GM21619 (cell line): ENCODE measurements around the gene TOM1L2.
"Not testable (repeated sequence)": the region's sequence is repeated elsewhere in the genome, so short reads cannot be mapped to it uniquely, and the experiment has no call there.

Source experiments
- ATAC-seq: cut with Tn5 transposase; IDR thresholded peaks from one replicate; pipeline ENCODE4 v1.9.1; 2021; ENCODE audit not compliant: unreplicated experiment

Gene TOM1L2

DNA sequence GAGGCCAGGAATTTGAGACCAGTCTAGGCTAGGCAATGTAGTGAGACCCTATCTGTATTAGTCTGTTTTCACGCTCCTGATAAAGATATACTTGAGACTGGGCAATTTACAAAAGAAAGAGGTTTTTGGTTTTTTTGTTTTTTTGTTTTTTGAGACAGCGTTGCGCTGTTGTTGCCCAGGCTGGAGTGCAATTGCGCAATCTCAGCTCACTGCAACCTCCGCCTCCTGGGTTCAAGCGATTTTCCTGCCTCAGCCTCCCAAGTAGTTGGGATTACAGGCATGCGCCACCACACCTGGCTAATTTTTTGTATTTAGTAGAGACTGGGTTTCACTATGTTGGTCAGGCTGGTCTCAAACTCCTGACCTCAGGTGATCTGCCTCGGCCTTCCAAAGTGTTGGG, 23.7 kb upstream of the TOM1L2 start:
- ATAC-seq = not testable (repeated sequence)

DNA sequence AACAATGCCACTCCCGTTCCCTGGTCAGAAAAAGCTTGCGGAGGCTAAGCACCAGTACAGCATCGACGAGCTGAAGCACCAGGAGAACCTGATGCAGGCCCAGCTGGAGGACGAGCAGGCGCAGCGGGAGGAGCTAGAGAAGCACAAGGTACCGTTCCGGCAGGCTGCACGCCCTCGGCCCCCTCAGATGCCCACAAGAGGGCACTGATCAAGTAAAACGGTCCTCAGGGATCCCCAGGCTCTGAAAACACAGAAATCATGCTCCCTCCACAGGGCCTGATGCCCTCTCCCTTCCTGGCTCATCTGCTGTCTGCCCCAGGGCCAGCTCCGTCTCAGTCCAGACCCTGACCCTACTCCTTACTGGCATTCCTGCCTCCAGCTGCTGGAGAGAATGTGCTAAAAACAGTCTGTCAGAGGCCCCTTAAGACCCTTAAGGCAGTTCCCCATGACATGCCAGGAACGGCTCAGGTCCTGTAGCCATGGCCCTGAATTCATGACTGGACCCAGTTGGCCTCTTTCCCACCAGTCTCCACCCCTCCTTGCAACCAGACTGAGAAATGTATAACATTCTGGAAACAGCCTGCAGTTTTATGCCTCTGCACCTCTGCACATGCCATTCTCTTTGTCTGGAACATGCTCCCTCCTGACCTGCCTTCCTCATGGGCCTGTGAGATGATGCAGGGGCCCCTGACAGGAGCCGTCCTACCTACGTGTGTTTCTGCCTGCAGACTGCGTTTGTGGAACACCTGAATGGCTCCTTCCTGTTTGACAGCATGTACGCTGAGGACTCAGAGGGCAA, 22.3 kb upstream of the TOM1L2 start:
- no peak for ATAC-seq

DNA sequence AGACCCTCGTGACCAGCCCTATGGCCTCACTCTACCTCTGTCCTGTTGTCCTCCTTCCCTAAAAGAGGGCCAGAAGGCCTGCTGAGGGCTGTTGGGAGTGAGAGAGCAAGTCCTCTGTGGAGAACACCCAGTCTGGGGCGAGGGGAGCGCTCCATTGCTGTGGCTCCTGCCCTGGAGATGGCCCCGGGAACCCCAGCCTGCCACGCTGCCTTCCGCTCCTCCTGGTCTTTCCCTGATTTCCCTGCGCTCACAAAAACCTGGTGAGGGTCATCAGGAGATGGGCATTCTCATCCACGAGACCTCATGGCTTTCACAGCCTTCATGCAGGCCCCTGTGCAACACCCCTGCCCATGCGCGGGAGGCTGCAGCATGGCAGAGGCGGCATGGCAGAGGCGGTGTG, 21.7 kb upstream of the TOM1L2 start:
- no peak for ATAC-seq

DNA sequence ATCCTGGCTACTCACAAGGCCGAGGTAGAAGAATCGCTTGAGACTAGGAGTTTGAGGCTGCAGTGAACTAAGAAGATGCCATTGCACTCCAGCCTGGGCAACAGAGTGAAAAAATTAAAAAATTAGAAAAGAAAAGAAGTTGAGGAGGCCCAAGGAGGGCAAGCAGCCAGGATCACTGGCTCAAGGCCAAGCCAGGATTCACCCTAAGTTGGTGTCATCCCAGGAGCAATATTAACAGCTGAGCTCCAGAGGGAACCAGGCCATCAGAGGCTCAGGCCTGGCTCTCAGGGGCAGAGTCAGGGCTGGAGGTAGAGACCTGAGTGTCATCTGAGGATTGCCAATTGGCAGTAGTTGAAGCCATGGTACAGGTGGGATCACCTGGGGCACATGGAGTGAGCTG, 21.2 kb upstream of the TOM1L2 start:
- no peak for ATAC-seq

DNA sequence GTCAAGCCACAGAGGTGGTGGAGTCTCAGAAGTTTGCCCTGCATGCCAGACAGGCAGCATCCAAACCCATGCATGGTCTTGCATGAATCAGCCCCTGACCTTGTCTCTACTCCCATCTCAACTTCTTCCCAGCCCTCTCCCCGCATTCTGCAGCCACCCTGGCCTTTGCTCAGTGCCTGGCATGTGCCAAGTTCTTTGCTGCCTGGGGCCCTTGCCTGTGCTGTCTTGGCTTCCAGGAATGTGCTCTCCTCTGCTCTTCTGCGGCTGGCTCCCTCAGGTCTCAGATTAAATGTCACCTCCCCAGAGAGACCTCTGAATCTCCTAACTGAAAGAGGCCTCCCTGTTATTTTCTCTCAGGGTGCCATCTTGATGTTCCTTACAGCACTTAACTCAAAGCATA, 18.1 kb upstream of the TOM1L2 start:
- no peak for ATAC-seq

DNA sequence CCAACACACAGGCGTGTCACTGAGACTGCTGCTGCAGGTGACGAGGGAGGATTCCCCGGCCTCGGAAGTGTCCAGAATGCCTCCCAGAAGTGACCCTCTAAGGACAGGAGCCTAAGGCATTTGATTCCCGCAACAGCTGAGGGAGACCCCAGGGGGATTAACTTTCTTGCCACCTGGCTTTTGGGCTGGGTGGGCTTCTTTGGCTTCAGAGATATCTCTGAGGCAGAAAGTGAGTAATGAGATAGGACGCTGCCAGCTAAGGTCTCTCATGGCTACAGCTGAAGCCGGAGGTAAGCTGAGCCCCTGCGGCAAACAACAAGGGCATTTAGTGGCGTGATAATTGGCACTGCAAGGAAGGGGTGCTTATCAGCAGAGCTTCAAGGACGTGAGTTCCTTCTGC, 17.4 kb upstream of the TOM1L2 start:
- no peak for ATAC-seq

DNA sequence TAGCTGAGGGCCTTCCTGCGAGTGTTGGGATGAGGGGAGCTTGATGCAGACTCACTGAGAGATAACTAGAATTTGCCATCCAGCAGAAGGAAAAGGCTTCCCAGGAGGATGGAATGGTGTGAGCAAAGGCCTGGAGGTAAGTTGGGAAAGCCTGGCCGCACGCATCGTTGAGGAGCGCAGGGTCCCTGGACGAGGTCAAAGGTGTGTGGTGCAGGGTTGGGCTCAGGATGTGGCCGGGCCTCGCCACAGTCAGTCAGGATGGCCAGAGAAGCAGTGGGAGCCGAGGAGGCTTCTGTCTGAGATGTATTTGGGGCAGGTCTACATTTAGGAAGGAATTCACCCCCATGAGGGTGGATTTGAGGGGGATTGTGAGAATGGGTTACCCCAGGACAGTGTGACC, 16.9 kb upstream of the TOM1L2 start:
- ATAC-seq = no peak

DNA sequence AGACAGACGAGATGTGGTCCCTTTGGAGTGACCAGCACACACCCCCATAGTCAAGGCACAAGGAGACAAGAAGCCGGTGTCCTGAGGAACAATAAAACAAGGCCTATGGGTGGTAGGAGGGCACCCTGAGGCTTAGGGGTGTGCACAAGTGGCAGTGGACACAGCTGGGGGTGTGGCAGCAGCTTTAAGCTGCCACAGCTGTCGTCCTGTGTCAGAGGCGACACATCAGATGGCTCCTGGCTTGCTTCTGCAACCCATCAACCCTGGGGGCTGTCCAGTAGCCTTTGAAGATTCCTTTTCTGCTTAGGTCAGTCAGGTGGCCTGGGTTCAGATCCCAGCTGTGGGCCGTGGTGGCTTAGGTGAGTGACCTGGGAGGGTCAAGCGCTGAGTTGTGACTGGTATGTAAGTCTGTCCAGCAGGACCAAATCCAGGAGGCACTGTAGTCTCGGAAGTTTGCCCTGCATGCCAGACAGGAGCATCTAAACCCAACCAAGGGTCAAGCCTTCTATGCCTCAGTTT, 16.3 kb upstream of the TOM1L2 start:
- ATAC-seq = no peak

DNA sequence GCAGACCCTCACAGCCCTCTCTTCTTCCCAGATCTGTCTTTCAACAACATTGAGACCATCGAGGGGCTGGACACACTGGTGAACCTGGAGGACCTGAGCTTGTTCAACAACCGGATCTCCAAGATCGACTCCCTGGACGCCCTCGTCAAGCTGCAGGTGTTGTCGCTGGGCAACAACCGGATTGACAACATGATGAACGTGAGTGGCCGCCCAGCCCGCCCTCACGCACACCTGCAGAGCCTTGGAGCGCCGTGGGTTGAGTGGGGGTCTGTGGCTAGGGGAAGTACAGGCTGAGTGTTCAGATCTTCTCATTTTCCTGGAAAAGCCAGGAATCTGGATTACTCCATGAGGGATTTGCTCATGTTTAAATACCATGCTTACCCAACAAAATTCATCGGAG, 15.7 kb upstream of the TOM1L2 start:
- no peak for ATAC-seq

DNA sequence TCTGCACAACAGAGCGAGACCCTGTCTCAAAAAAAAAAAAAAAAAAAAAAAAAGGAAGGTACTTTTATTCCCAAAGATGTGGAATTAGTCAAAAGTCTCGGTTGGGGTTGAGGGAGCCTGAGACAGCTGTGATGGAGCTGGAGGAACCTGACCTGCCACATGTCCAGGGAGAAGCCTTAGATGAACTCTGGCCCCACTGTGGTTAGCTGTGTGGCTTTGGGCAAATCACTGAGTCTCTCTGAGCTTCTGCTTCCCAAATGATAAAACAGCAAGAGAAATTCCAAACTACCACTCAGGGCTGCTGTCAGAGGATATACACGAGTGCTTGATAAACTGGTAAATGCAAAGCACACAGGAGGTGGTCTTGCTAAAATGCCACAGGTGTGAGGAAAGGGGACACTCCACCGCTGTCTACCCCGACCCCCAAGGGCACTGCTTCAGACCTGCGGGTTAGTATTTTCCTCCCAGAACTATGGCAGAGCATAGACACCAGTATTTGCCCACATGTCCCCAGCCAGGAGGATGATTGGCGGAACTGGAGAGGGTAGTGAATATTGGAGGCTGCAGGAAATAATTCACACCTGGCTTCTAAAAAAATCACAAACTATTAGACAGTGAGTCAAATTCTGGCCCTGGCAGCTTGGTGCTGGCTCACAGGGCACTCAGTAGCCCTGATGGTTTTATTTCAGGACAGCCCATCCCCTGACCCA, 15.1 kb upstream of the TOM1L2 start:
- no peak for ATAC-seq

DNA sequence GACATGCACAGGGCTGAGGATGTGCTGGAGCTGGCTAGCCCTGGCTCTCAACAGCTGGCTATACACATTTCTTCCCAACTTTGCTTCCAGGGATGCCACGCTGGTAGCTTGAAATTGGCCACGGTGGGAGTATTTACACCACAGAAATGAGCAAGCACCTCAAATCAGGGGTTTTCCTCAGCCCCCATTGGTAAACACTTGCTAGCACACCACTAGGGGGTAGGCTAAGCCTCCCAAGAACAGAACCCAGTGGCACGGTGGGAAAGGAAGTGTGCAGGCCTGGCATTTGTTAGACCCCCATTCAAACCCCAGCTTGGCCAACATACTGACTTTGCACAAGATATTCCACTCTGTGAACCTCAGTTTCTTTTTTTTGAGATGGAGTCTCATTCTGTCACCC, 13.4 kb upstream of the TOM1L2 start:
- ATAC-seq = no peak

DNA sequence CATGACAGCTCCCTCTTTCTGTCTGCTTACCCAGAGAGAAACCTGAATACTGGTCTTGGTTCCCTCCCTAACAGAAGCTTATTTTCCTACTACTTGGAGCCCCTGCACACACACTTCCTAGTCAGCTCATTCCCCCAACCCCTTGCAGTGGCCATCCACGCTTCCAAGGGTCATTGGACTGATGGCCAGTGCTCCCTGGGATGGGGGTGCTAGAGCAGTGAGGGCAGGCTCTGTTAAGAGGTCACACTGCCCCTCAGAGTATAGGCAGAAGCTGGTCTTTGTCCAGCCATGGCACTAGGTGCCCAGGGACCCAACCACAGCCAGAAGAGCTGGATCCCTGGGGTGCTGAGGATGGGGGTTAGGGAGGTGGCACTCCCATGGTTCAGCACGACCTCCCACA, 13.0 kb upstream of the TOM1L2 start:
- ATAC-seq = no peak

DNA sequence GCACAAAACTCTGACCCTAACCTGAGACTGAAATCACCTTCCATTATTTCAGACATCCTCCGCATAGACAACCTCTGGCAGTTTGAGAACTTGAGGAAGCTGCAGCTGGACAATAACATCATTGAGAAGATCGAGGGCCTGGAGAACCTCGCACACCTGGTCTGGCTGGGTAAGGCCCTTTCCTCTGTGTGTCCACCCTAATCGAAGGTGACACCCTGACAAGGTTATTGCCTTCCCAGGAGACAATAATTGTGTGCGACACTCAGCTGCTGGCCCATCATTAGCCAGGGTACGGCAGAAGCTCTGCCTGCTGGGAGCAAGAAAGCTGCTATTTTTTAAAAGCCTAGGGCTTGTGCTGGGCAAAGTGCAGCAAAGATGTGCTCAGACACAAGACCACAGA, 11.6 kb upstream of the TOM1L2 start:
- no peak for ATAC-seq

DNA sequence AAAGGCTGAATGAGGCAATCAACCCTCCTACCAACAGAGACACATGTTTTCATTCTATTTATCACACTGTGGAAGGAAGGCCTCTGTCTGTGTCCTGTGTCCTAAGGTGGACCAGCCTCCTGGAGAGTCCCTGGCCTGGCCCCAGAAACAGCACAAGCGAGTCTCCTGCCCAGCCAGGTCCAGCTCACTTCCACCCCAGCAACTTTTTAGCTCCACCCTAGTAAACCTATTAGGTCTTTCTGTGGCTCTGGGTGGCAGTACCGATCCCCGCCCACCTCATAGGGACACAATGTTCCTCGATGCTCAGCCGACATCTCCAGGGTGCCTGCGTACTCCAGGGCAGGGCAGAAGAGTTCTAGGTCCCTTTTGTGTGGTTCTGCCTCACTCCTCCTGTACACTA, 11.2 kb upstream of the TOM1L2 start:
- no peak for ATAC-seq

DNA sequence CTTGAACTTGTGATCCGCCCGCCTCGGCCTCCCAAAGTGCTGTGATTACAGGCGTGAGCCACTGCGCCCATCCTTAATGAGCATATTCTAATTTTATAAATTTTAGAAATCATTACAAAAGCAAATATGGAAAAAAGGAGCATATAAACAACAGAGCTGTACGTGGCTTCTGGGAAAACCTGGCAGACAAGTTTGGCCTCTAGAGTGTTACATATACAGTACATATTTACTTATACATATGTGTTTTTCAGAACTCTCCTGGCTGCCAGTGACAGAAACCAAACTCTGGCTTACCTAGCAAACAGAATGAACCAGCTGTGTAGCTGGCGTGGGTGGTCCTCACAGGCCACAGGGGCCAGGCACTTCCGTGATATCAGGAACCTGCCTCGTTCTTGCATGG, 10.6 kb upstream of the TOM1L2 start:
- no peak for ATAC-seq

DNA sequence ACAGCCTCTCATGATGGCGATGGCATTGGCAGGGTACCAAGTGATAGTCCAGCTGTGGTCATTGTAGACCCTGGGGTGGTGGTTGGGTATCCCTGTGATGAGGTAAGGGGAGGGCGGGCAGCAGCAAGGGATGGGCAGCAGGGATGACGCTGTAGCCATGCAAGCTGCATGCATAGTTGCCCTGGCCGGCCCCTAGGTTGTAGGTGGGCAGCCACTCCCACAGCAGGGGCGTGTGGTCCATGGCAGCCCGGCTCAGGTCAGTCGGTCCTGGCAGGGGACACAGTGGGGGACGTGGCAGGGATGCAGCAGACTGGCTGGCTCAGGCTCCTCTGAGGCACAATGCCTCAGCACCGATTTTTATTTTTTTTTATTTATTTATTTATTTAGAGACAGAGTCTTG, 9.1 kb upstream of the TOM1L2 start:
- no peak for ATAC-seq

DNA sequence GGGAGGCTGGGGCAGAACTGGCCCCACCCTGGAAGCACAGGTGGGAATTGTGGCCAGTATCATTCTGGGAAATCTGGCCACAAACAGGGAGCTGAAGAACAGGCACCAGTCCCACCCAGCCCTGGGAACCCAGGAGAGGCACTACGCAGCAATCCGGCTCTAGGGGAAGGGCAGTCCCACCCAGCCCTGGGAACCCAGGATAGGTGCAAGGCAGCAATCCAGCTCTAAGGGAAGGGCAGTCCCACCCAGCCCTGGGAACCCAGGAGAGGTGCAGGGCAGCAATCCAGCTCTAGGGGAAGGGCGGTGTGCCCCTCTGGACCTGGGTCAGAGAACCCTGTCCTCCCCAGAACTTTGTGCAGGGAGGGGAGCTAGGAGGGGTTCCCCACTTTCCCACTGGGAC, 7.6 kb upstream of the TOM1L2 start:
- no peak for ATAC-seq

DNA sequence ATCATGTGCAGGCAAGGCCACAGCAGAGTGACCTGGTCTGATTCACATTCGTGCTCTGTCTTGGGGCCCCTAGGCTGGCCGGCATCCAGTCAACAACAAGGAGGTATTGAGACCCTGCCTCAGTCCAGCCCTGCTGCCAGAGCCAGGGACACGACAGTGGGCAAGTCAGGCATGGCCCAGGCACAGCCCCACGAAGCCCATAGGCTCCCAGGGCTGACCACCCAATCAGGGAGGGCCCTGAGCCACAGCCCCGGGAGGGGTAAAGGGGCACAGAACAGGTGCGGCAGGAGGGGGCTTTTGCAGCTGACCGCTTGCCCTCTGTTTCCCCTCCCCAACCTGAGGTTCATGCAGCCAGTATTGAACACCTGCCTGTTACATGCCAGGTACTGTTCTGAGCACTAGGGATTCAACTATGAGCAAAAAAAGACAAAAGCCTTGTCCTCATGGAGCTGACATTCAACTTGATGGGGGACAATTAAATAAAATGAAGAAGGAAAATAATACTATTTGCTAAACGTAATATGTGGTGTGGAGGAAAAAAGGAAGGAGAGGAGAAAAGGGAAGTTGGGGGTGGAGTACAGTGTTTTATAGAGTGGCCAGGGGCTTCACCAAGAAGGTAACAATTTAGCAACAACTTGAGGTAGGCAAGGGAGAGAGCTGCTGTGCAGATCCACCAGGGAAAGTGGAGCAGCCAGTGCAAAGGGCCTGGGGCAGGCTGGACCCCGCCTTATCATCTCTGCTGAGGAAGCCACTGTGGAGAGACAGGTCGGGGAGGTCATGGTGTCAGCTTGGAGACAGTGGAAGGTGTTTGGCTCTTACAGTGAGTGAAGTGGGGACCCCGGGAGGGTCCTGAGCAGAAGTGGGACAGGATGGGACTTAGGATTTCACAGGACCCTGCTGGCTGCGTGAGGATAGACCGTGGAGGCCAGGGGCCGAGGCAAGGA, 6.6 kb upstream of the TOM1L2 start:
- ATAC-seq = no peak

DNA sequence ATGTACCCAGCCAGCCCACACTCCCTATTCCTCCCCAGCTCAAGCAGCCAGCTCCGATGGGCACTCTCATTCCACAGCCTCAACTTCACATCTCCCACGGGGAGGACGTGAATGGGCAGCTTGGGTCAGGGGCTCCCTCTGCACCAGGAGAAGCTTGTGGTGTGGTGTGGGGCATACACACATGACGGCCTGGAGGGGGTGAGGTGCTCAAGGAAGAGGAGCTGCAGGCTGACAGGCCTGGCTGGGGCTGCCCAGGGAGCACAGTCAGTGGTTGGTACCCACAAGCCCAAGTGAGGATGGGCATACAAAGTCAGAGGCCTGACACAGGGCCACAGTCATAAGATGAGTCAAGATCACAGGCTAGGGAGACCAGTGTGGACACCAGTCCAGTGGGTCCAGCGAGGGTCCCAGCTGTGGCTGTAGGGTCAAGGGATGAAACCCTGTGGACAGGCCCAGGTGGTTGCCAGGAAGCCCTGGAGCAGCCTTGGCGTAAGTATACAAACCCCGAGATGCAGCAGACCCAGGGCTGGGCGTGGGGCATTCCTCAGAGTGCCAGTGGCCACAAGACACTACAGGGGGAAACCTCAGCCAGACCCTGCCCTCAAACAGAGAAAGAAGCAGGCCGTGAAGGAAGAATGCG, 4.9 kb upstream of the TOM1L2 start:
- no peak for ATAC-seq

DNA sequence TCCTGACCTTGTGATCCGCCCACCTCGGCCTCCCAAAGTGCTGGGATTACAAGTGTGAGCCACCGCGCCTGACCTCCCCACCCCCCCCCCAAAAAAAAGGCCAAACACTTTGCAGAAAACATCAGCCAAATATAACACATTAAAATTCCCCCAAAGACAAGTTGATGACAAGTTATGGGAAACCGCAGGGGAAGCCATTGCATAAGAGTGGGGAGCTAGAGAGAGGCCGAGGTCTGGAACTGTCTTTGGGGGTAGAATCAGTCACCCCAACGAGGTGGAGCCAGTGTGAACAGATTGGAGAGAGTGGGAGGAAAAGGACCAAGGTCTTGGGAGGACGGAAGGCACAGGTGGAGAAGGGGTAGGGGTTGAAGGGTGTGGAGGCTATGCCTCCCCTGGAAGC, 3.2 kb upstream of the TOM1L2 start:
- ATAC-seq = no peak

DNA sequence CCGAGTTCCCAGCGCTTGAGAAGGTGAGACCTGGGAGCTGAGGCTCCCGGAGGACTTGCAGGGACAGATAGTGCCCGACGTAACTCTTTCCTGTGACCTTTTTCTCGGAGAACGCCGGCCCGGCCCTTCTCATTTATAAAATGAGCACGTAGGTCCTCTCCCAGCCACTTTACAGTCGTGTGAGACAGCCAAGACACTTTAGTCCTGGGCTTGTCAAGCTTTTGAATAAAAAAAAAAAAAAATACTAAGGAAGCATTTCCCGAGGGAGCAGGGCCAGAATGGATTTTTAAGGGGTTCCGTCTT, 703 bp upstream of the TOM1L2 start:
- no peak for ATAC-seq
